Mesenchymal stem cell (in vitro differentiated cells and primary cell): Measurements from ENCODE around the gene GUCY2D.

Experiments used
- DNase-seq: peaks from one replicate; pipeline ENCODE4 v3.0.0-alpha.2; 2013
- H2AFZ ChIP-seq: one replicate; pipeline ENCODE4 v1.6.1; 2013; ENCODE audit warnings: low read depth, mild to moderate bottlenecking, control low read depth, inconsistent platforms, low read length, moderate library complexity
- H2AK5ac ChIP-seq: 2 replicates; pipeline ENCODE4 v1.6.1; 2013; ENCODE audit warnings: low read length, moderate library complexity, mild to moderate bottlenecking, inconsistent platforms; ENCODE audit not compliant: severe bottlenecking
- H2BK120ac ChIP-seq: one replicate; pipeline ENCODE4 v1.6.1; 2013; ENCODE audit warnings: low read depth, mild to moderate bottlenecking, inconsistent platforms, low read length, moderate library complexity
- H2BK12ac ChIP-seq, 2 experiments: one replicate each; pipeline ENCODE4 v1.6.1; 2013; ENCODE audit warnings: inconsistent platforms in 2 of 2, low read length in 2 of 2, mild to moderate bottlenecking in 2 of 2, moderate library complexity in 2 of 2, control low read depth in 1 of 2
- H2BK15ac ChIP-seq: one replicate; pipeline ENCODE4 v1.6.1; 2013; ENCODE audit warnings: mild to moderate bottlenecking, low read depth, inconsistent platforms; ENCODE audit not compliant: poor library complexity, severe bottlenecking
- H2BK5ac ChIP-seq: 2 replicates; pipeline ENCODE4 v1.6.1; 2013; ENCODE audit warnings: low read depth, mild to moderate bottlenecking, low read length, control low read depth, inconsistent platforms; ENCODE audit not compliant: poor library complexity, severe bottlenecking
- H3K14ac ChIP-seq, 2 experiments: one replicate each; pipeline ENCODE4 v1.6.1; 2013; ENCODE audit warnings: inconsistent platforms in 2 of 2, low read length in 2 of 2, control low read depth in 1 of 2, mild to moderate bottlenecking in 1 of 2, moderate library complexity in 1 of 2
- H3K18ac ChIP-seq, 2 experiments: one replicate each; pipeline ENCODE4 v1.6.1; 2013; ENCODE audit warnings: inconsistent platforms in 2 of 2, low read length in 2 of 2, control low read depth in 1 of 2, low read depth in 1 of 2, mild to moderate bottlenecking in 1 of 2
- H3K23ac ChIP-seq, 2 experiments: one replicate each; pipeline ENCODE4 v1.6.1; 2013; ENCODE audit warnings: inconsistent platforms in 2 of 2, low read length in 2 of 2, mild to moderate bottlenecking in 2 of 2, moderate library complexity in 2 of 2, control low read depth in 1 of 2
- H3K27ac ChIP-seq: 2 replicates; pipeline ENCODE4 v1.5.1; 2013; ENCODE audit warnings: mild to moderate bottlenecking, moderate library complexity, low read length, control low read depth, inconsistent platforms; ENCODE audit not compliant: poor library complexity, severe bottlenecking
- H3K27me3 ChIP-seq, 2 experiments: 2 replicates each; pipeline versions ENCODE4 v1.6.1 to v1.7.0; 2013; ENCODE audit warnings: low read length in 2 of 2, mild to moderate bottlenecking in 2 of 2, moderate library complexity in 2 of 2, control low read depth in 1 of 2, inconsistent platforms in 1 of 2; ENCODE audit not compliant: control insufficient read depth in 1 of 2, insufficient read depth in 1 of 2
- H3K36me3 ChIP-seq, 2 experiments: 2 replicates each; pipeline versions ENCODE4 v1.6.1 to v1.7.0; 2013; ENCODE audit warnings: low read length in 2 of 2, control low read depth in 1 of 2, inconsistent platforms in 1 of 2, low read depth in 1 of 2, mild to moderate bottlenecking in 1 of 2; ENCODE audit not compliant: insufficient read depth in 2 of 2, control insufficient read depth in 1 of 2
- H3K4ac ChIP-seq, 2 experiments: one replicate each; pipeline ENCODE4 v1.6.1; 2013; ENCODE audit warnings: inconsistent platforms in 2 of 2, low read length in 2 of 2, mild to moderate bottlenecking in 2 of 2, moderate library complexity in 2 of 2, control low read depth in 1 of 2, low read depth in 1 of 2
- H3K4me1 ChIP-seq: 2 replicates; pipeline ENCODE4 v1.6.1; 2013; ENCODE audit warnings: low read depth, low read length, control low read depth; ENCODE audit not compliant: control insufficient read depth, insufficient read depth
- H3K4me2 ChIP-seq: 2 replicates; pipeline ENCODE4 v1.6.1; 2013; ENCODE audit warnings: low read length, mild to moderate bottlenecking, inconsistent platforms; ENCODE audit not compliant: poor library complexity, severe bottlenecking
- H3K4me3 ChIP-seq, 2 experiments: 2 replicates each; pipeline versions ENCODE4 v1.5.1 to v1.7.0; 2013; ENCODE audit warnings: low read length in 2 of 2, mild to moderate bottlenecking in 2 of 2, control low read depth in 1 of 2, low read depth in 1 of 2; ENCODE audit not compliant: insufficient read depth in 1 of 2
- H3K79me1 ChIP-seq: replicated peaks from 2 replicates; pipeline ENCODE4 v1.6.1; 2013; ENCODE audit warnings: mild to moderate bottlenecking, control low read depth, low read length, inconsistent platforms; ENCODE audit not compliant: poor library complexity, severe bottlenecking
- H3K9ac ChIP-seq: 2 replicates; pipeline ENCODE4 v1.7.0; 2013; ENCODE audit warnings: mild to moderate bottlenecking, low read length, moderate library complexity
- H3K9me3 ChIP-seq: 2 replicates; pipeline ENCODE4 v1.7.0; 2013; ENCODE audit warnings: mild to moderate bottlenecking, low read length; ENCODE audit not compliant: control insufficient read depth
- H4K8ac ChIP-seq: one replicate; pipeline ENCODE4 v1.6.1; 2013; ENCODE audit warnings: inconsistent platforms, mild to moderate bottlenecking, low read length, moderate library complexity
- H4K91ac ChIP-seq: one replicate; pipeline ENCODE4 v1.6.1; 2013; ENCODE audit warnings: mild to moderate bottlenecking, low read length, inconsistent platforms
- WGBS: methylation state at CpG from one replicate; pipeline ENCODE4 v1.1.7; 2013; ENCODE audit warnings: mixed read lengths; 5-methylcytosine and 5-hydroxymethylcytosine counted together

Gene GUCY2D

GRCh38 chr17:7969433-7969832 lies 33.0 kb upstream of the GUCY2D start:
- no peak overlapping the region for H3K9ac ChIP-seq
- H3K9me3 ChIP-seq: peaks cover under 1% of the 10 kb centered on the region
- H3K18ac ChIP-seq: no peak overlapping the region
- H2BK5ac ChIP-seq: no peak overlapping the region
- no peak overlapping the region for H2BK15ac ChIP-seq
- H3K79me1 ChIP-seq: no peaks in the 10 kb centered on the region
- H3K4me2 ChIP-seq: no peak overlapping the region
- H3K4me3 ChIP-seq: no peak overlapping the region
- H3K27ac ChIP-seq: no peak overlapping the region
- no peak overlapping the region for H3K14ac ChIP-seq
- H3K27me3 ChIP-seq: peaks cover 0 to 14% of the 10 kb centered on the region in 2 experiments
- no peak overlapping the region for H3K4ac ChIP-seq
- H4K8ac ChIP-seq: no peak overlapping the region
- no peak overlapping the region for H2BK120ac ChIP-seq
- no peak overlapping the region for H2AFZ ChIP-seq
- H4K91ac ChIP-seq: no peak overlapping the region
- 93% methylated on average over 6 of the region's 6 CpGs for WGBS
- H2AK5ac ChIP-seq: no peak overlapping the region
- H3K4me1 ChIP-seq: no peaks in the 10 kb centered on the region
- DNase-seq: peak; percentile 17
- H3K36me3 ChIP-seq: no peaks in the 10 kb centered on the region
- no peak overlapping the region for H2BK12ac ChIP-seq
- H3K23ac ChIP-seq: no peak overlapping the region

GRCh38 chr17:7971651-7972050 lies 30.8 kb upstream of the GUCY2D start:
- H2BK120ac ChIP-seq: no peak overlapping the region
- H3K4ac ChIP-seq: no peak overlapping the region
- H3K9ac ChIP-seq: no peak overlapping the region
- H2BK5ac ChIP-seq: no peak overlapping the region
- no peak for DNase-seq
- H3K23ac ChIP-seq: peak overlapping the region in 1 of 2 experiments; percentile 80
- 81% methylated on average over 2 of the region's 4 CpGs for WGBS
- H3K4me2 ChIP-seq: no peak overlapping the region
- peaks cover 0 to 16% of the 10 kb centered on the region in 2 experiments for H3K27me3 ChIP-seq
- peaks cover 10% of the 10 kb centered on the region for H3K9me3 ChIP-seq
- H3K36me3 ChIP-seq: no peaks in the 10 kb centered on the region
- no peak overlapping the region for H2BK12ac ChIP-seq
- no peak overlapping the region for H4K91ac ChIP-seq
- no peaks in the 10 kb centered on the region for H3K79me1 ChIP-seq
- no peak overlapping the region for H3K14ac ChIP-seq
- H3K27ac ChIP-seq: no peak overlapping the region
- no peaks in the 10 kb centered on the region for H3K4me1 ChIP-seq
- H2AK5ac ChIP-seq: no peak overlapping the region
- no peak overlapping the region for H2AFZ ChIP-seq
- no peak overlapping the region for H2BK15ac ChIP-seq
- H3K18ac ChIP-seq: no peak overlapping the region
- H3K4me3 ChIP-seq: no peak overlapping the region
- H4K8ac ChIP-seq: no peak overlapping the region

GRCh38 chr17:7972131-7972785 lies 30.2 kb upstream of the GUCY2D start:
- Histone ChIP-seq H3K4ac (no peak overlapping the region), H3K79me1 (no peaks in the 10 kb centered on the region), H4K8ac (no peak overlapping the region), H3K27me3 (peaks cover 0 to 19% of the 10 kb centered on the region in 2 experiments), H3K9me3 (peaks cover 10% of the 10 kb centered on the region), H3K9ac (no peak overlapping the region), H2BK120ac (no peak overlapping the region), H2AFZ (no peak overlapping the region), H3K4me1 (no peaks in the 10 kb centered on the region), H3K36me3 (no peaks in the 10 kb centered on the region), H3K18ac (peak overlapping the region in 1 of 2 experiments; percentile 28), H3K23ac (peak overlapping the region in 1 of 2 experiments; percentile 80), H3K27ac (no peak overlapping the region), H4K91ac (no peak overlapping the region), H2BK12ac (no peak overlapping the region), H3K4me3 (no peak overlapping the region), H2BK5ac (no peak overlapping the region), H3K4me2 (no peak overlapping the region), H3K14ac (no peak overlapping the region), H2BK15ac (no peak overlapping the region), H2AK5ac (no peak overlapping the region)
- WGBS: 95% methylated on average over 2 of the region's 8 CpGs
- no peak for DNase-seq

- no peak overlapping the region for H3K23ac ChIP-seq
- H3K4ac ChIP-seq: no peak overlapping the region
- no peaks in the 10 kb centered on the region for H3K79me1 ChIP-seq
- H3K9ac ChIP-seq: no peak overlapping the region
- no peak overlapping the region for H3K18ac ChIP-seq
- H3K4me3 ChIP-seq: no peak overlapping the region
- H2BK15ac ChIP-seq: no peak overlapping the region
- no peaks in the 10 kb centered on the region for H3K4me1 ChIP-seq
- H3K27me3 ChIP-seq: peaks cover 0 to 16% of the 10 kb centered on the region in 2 experiments
- no peak overlapping the region for H4K8ac ChIP-seq
- no peak overlapping the region for H3K14ac ChIP-seq
- peaks cover 10% of the 10 kb centered on the region for H3K9me3 ChIP-seq
- H4K91ac ChIP-seq: no peak overlapping the region
- H3K36me3 ChIP-seq: no peaks in the 10 kb centered on the region
- no peak for DNase-seq
- no peak overlapping the region for H3K4me2 ChIP-seq
- H2AK5ac ChIP-seq: no peak overlapping the region
- no peak overlapping the region for H2BK12ac ChIP-seq
- H3K27ac ChIP-seq: no peak overlapping the region
- H2BK120ac ChIP-seq: no peak overlapping the region
- no peak overlapping the region for H2AFZ ChIP-seq
- no peak overlapping the region for H2BK5ac ChIP-seq
Measured at GRCh38 chr17:7974638-7975131, 27.7 kb upstream of the GUCY2D start.
